Vagina (tissue), 2 donors: Measurements from ENCODE around the gene ZNF543. TPM values are rescaled to one million over a fixed set of nuclear protein-coding genes. Genes with fewer than 3 reads are reported as not detected.
"Not testable (repeated sequence)": the region's sequence is repeated elsewhere in the genome, so short reads cannot be mapped to it uniquely, and the experiment has no call there.

Experiments
- DNase-seq, 2 donors: peaks; one replicate each; pipeline ENCODE4 v3.0.0-alpha.2; 2017; ENCODE audit errors: extremely low spot score in 2 of 2
- H3K27ac ChIP-seq: fragments of 200-600 bp; sonication (generic); one replicate; pipeline ENCODE4 v1.5.1; 2019
- H3K27me3 ChIP-seq: fragments of 200-600 bp; sonication (generic); one replicate; pipeline ENCODE4 v1.5.1; 2019
- H3K36me3 ChIP-seq, 2 donors: fragments of 200-600 bp; sonication (generic); one replicate each; pipeline ENCODE4 v1.5.1; 2017 to 2019
- H3K4me1 ChIP-seq: fragments of 200-600 bp; sonication (generic); one replicate; pipeline ENCODE4 v1.5.1; 2019
- H3K4me3 ChIP-seq, 2 donors: fragments of 200-600 bp; sonication (generic); 1 replicate in 1 of 2; 2 replicates in 1 of 2; pipeline ENCODE4 v1.5.1; 2016 to 2019
- H3K9me3 ChIP-seq: fragments of 200-600 bp; sonication (generic); one replicate; pipeline ENCODE4 v1.5.1; 2019
- POLR2A ChIP-seq, 2 donors: fragments of 450-650 bp; IDR thresholded peaks; one replicate each; pipeline ENCODE4 v1.6.1; 2017; ENCODE audit warnings: antibody characterized with exemption in 2 of 2, mild to moderate bottlenecking in 2 of 2, moderate library complexity in 2 of 2
- POLR2AphosphoS5 ChIP-seq, 2 donors: sonication (generic); formaldehyde crosslinking; IDR thresholded peaks; one replicate each; pipeline ENCODE4 v1.9.0; 2017; ENCODE audit warnings: antibody characterized with exemption in 2 of 2, mild to moderate bottlenecking in 2 of 2, low read depth in 1 of 2; ENCODE audit not compliant: insufficient read depth in 1 of 2
- intact Hi-C: fragments of 100-400 bp; cut with DNase I; formaldehyde crosslinking; loops from one replicate; pipeline ENCODE4 v1.15.1; 2023
- total RNA-seq: library from RNA; depleted of rRNA; stranded (reverse); fragments of >200 nt; gene quantifications from one replicate; pipeline ENCODE4 v1.2.3, GENCODE V29; 2016
- TF ChIP-seq, protein P1 (sequence below), 3 experiments: fragments of 450-650 bp in 2 of 3; fragments of 200-600 bp in 1 of 3; sonication (generic) in 1 of 3; IDR thresholded peaks; one replicate each; pipeline ENCODE4 v1.5.1; 2017 to 2019; ENCODE audit warnings: antibody characterized with exemption in 3 of 3, mild to moderate bottlenecking in 2 of 3, moderate library complexity in 2 of 3

Gene ZNF543
- total RNA-seq, 1 donor from 2014 or later = 6.9 TPM

DNA sequence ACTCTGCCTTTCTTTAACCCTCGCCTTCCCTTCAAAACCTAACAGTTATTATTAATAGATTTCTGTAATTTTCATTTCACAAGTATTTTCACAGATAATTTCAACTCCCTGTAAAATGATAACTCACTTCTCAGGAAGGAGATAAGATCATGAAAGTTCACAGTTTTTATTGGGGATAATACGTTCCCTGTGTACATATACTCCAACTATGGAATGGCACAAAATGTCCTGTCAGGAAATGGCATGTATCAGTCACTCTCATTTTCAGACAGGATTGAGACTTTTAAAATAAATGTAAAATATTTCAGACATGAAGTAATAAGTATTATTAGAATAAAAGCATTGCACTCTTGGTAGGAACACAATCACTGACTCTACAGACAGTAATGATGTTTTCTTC lies 42.1 kb downstream of the ZNF543 start:
- H3K27me3 ChIP-seq = no peaks in the 10 kb centered on the region
- H3K36me3 ChIP-seq = peaks cover 0 to 23% of the 10 kb centered on the region in 2 donors
- H3K4me3 ChIP-seq = peak overlapping the region; percentile 70 to 82
- H3K4me1 ChIP-seq = peaks cover 18% of the 10 kb centered on the region
- no peak for TF ChIP-seq POLR2A (IDR thresholded peaks at IDR 0.05)
- TF ChIP-seq, protein P1, sequence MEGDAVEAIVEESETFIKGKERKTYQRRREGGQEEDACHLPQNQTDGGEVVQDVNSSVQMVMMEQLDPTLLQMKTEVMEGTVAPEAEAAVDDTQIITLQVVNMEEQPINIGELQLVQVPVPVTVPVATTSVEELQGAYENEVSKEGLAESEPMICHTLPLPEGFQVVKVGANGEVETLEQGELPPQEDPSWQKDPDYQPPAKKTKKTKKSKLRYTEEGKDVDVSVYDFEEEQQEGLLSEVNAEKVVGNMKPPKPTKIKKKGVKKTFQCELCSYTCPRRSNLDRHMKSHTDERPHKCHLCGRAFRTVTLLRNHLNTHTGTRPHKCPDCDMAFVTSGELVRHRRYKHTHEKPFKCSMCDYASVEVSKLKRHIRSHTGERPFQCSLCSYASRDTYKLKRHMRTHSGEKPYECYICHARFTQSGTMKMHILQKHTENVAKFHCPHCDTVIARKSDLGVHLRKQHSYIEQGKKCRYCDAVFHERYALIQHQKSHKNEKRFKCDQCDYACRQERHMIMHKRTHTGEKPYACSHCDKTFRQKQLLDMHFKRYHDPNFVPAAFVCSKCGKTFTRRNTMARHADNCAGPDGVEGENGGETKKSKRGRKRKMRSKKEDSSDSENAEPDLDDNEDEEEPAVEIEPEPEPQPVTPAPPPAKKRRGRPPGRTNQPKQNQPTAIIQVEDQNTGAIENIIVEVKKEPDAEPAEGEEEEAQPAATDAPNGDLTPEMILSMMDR (IDR thresholded peaks at IDR 0.05) = no peak
- TF ChIP-seq POLR2AphosphoS5 (IDR thresholded peaks at IDR 0.05; ENCODE audit: insufficient read depth in 1 of 2, low read depth in 1 of 2) = no peak
- intact Hi-C loops = no loop called here
- H3K27ac ChIP-seq = peak overlapping the region; percentile 94
- no peak for DNase-seq
- peaks cover 22% of the 10 kb centered on the region for H3K9me3 ChIP-seq

DNA sequence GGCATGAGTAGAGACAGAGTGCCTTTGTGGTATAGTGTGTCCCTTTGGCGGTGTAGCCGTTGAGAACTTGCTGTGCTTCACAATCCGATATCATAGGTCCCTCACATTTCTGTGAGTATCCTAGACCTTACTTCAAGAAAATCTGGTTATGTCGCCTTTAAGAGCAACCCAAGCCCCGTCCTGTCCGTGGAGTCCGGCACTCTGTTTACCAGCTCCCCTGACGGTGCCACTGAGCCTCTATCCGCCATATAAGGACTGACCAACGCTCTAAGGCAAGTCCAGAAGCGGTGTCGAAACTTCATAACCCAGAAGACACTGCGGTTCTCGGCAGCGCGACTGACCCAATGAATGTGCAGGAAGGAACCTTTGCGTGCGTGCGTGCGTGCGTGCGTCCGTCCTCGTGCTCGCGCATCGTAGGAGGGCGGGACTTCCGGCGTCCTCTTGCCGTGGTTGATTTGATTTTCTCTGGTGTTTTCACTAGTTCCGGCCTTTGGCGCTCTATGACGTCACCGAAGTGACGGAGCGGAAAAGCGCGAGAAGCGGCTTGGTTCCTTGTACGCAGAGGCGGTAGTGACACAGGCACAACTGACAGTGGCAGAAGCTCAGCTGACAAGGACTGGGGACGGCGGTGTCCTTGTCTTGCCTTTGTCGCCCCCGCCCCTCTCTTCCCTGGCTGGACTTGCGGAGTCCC lies 42.9 kb downstream of the ZNF543 start, which contains the start of the genes TRAPPC2B and ZNF547:
TRAPPC2B (plus strand) TSS at position 555 of the 691 bp plus-strand sequence. CDS start 1,283 bp downstream, outside the sequence.
ZNF547 (plus strand) TSS at position 555 of the 691 bp plus-strand sequence. CDS start 5,005 bp downstream, outside the sequence.
- Histone ChIP-seq H3K4me1 (peaks cover 18% of the 10 kb centered on the region), H3K9me3 (peaks cover 16% of the 10 kb centered on the region), H3K27me3 (no peaks in the 10 kb centered on the region), H3K4me3 (peak within 1 kb of the TSS; percentile 70 to 82), H3K36me3 (peaks cover 0 to 16% of the 10 kb centered on the region in 2 donors), H3K27ac (peak within 1 kb of the TSS; percentile 94)
- intact Hi-C loops = no loop called here
- TF ChIP-seq POLR2A (IDR thresholded peaks at IDR 0.05) (peak in 1 of 2 donors; percentile 31), POLR2AphosphoS5 (IDR thresholded peaks at IDR 0.05; ENCODE audit: insufficient read depth in 1 of 2, low read depth in 1 of 2) (peak; percentile 88 to 98)
- TF ChIP-seq, protein P1 (IDR thresholded peaks at IDR 0.05) = no peak
- peak; percentile 99 for DNase-seq

DNA sequence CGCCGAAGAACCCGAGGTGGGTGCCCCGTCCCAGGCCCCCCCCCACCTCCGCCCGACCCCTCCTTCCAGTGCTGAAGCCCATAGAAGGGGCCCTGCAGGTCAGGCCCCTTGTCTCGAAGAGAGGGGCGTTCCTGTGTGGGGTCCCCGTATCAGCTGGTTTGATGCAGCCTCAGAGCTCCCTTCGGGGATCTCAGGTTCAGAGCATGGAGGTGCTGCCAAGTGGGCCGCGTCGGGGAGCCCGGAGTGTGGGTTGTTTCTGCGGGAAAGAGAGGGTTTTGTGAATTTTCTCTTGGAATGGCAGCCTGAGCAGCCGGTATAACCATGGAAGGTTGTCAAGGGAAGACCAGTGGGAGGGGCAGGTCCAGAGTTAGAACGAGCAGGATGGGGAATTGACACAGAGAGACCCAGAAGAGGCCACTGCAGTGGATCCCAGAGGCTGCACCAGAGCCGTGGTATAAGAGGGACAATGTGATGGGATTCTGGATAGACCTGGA lies 43.5 kb downstream of the ZNF543 start:
- Histone ChIP-seq H3K4me1 (peaks cover 18% of the 10 kb centered on the region), H3K4me3 (peak overlapping the region; percentile 70 to 82), H3K27ac (peak overlapping the region; percentile 94), H3K27me3 (no peaks in the 10 kb centered on the region), H3K36me3 (peaks cover 0 to 13% of the 10 kb centered on the region in 2 donors), H3K9me3 (peaks cover 10% of the 10 kb centered on the region)
- intact Hi-C loops = no loop called here
- DNase-seq = no peak
- TF ChIP-seq, protein P1 (IDR thresholded peaks at IDR 0.05) = no peak
- TF ChIP-seq POLR2AphosphoS5 (IDR thresholded peaks at IDR 0.05; ENCODE audit: insufficient read depth in 1 of 2, low read depth in 1 of 2) (no peak), POLR2A (IDR thresholded peaks at IDR 0.05) (no peak)

DNA sequence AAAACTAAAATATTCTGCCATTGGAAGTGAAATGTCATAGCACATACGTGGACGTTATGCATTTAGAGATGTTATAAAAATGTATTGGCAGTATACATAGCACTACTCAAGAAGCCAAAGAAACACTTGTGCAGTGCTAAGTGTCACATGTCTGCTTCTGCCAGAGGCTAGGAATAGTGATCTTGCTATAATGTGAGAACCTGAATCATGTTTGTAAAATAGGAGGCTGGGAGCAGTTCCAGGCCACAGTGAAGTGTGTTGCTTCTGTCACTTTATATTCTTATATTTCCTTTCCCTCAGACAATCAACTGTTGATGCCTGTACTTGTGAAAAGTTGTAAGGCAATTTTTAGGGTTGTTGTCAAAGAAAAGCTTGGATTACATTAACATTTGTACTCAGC lies 46.5 kb downstream of the ZNF543 start:
- Histone ChIP-seq H3K27me3 (no peaks in the 10 kb centered on the region), H3K36me3 (peaks cover 0 to 8% of the 10 kb centered on the region in 2 donors), H3K27ac (no peak overlapping the region), H3K4me3 (no peak overlapping the region), H3K4me1 (peaks cover 18% of the 10 kb centered on the region), H3K9me3 (no peaks in the 10 kb centered on the region)
- TF ChIP-seq POLR2A (IDR thresholded peaks at IDR 0.05) (no peak), POLR2AphosphoS5 (IDR thresholded peaks at IDR 0.05; ENCODE audit: insufficient read depth in 1 of 2, low read depth in 1 of 2) (no peak)
- TF ChIP-seq, protein P1 (IDR thresholded peaks at IDR 0.05) = no peak
- DNase-seq = no peak
- intact Hi-C loops = no loop called here

DNA sequence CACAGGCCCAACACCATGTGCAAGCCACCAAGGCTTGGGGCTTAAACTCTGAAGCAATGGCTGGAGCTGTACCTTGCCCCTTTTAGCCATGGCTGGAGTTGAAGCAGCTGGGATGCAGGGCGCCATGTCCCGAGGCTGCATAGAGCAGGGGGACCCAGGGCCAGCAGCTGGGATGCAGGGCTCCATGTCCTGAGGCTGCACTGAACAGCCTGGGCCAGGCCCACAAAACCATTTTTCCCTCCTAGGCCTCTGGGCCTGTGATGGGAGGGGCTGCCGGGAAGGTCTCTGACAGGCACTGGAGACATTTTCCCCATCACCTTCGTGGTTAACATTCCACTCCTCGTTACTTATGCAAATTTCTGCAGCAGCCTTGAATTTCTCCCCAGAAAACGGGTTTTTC lies 53.9 kb downstream of the ZNF543 start:
- DNase-seq = no peak
- H3K27ac ChIP-seq = no peak overlapping the region
- H3K9me3 ChIP-seq = peaks cover 17% of the 10 kb centered on the region

DNA sequence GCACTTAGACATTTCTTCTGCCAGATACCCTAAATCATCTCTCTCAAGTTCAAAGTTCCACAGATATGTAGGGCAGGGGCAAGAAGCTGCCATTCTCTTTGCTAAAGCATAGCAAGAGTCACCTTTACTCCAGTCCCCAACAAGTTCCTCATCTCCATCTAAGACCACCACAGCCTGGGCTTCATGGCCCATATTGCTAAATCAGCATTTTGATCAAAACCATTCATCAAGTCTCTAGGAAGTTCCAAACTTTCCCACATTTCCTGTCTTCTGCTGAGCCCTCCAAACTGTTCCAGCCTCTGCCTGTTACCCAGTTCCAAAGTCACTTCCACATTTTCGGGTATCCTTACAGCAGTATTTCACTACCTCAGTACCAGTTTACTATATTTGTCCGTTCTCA lies 54.4 kb downstream of the ZNF543 start:
- H3K9me3 ChIP-seq = peaks cover 17% of the 10 kb centered on the region
- H3K4me1 ChIP-seq, H3K27ac ChIP-seq, H3K4me3 ChIP-seq, DNase-seq, H3K27me3 ChIP-seq, intact Hi-C loops: not testable (repeated sequence)
- H3K36me3 ChIP-seq = peaks cover 0 to 55% of the 10 kb centered on the region in 2 donors

More for the DNA sequence above, 53.9 kb downstream of the ZNF543 start:
- intact Hi-C loops = no loop called here
- Histone ChIP-seq H3K27me3 (no peaks in the 10 kb centered on the region), H3K4me3 (no peak overlapping the region), H3K4me1 (no peaks in the 10 kb centered on the region), H3K36me3 (peaks cover 0 to 55% of the 10 kb centered on the region in 2 donors)
- TF ChIP-seq POLR2A (IDR thresholded peaks at IDR 0.05) (no peak), POLR2AphosphoS5 (IDR thresholded peaks at IDR 0.05; ENCODE audit: insufficient read depth in 1 of 2, low read depth in 1 of 2) (no peak)
- TF ChIP-seq, protein P1 (IDR thresholded peaks at IDR 0.05) = no peak
